HCT116 (cell line): ENCODE data around the gene NAA16. TPM values are rescaled to one million over a fixed set of nuclear protein-coding genes. Genes with fewer than 3 reads are reported as not detected.

Experiments used
- ATAC-seq: fragments of 200-7000 bp; cut with Tn5 transposase; 2 replicates; pipeline ENCODE4 v1.9.1; 2020; ENCODE audit warnings: mild to moderate bottlenecking, moderate library complexity
- BruUV-seq: library from RNA; stranded (reverse); fragments of 400-500 nt; replicated peaks from 2 replicates; lab custom pipeline; 2021; lab: Mats Ljungman, UMichigan
- CTCF ChIA-PET: fragments of 300-600 bp; sonication (Branson Sonifier 250); formaldehyde crosslinking; loops from one replicate; lab custom pipeline; 2021; ENCODE audit warnings: antibody characterized with exemption; lab: Charles Lee
- POLR2A ChIA-PET: fragments of 300-600, 350-600 bp; sonication (Branson Sonifier 250); formaldehyde crosslinking; loops from one replicate; lab custom pipeline; 2021; ENCODE audit warnings: antibody characterized with exemption; lab: Charles Lee
- RAD21 ChIA-PET, 2 experiments: fragments of 300-600 bp; sonication (Branson Sonifier 250); formaldehyde crosslinking; loops; one replicate each; lab custom pipeline; 2023; ENCODE audit warnings: low total read pairs in 2 of 2; ENCODE audit not compliant: uncharacterized antibody in 2 of 2, unreplicated experiment in 2 of 2, low non-redundant PET in 1 of 2; lab: Charles Lee
- DNase-seq: peaks from one replicate; pipeline ENCODE4 v3.0.0-alpha.2; 2010; ENCODE audit warnings: low read depth, low spot score
- H2AFZ ChIP-seq: fragments of 200-600 bp; shearing (Covaris generic), sonication (generic); 2 replicates; pipeline ENCODE4 v1.6.1; 2017; ENCODE audit warnings: low read depth, mixed run types, mixed read lengths, antibody characterized with exemption, low read length; ENCODE audit not compliant: poor library complexity, severe bottlenecking
- H3K27ac ChIP-seq: 2 replicates; pipeline ENCODE4 v1.5.1; 2012; ENCODE audit warnings: low read depth, low read length
- H3K27me3 ChIP-seq: fragments of 200-600 bp; sonication (generic); 2 replicates; pipeline ENCODE4 v1.6.1; 2016; ENCODE audit warnings: mixed run types, low read length, mixed read lengths; ENCODE audit not compliant: insufficient read depth
- H3K36me3 ChIP-seq, 2 experiments: fragments of 200-500 bp in 1 of 2; fragments of 200-600 bp in 1 of 2; sonication (Bioruptor generic) in 1 of 2; sonication (generic) in 1 of 2; 2 replicates each; pipeline versions ENCODE4 v1.5.1 to v1.6.1; 2014 to 2016; ENCODE audit warnings: low read length in 2 of 2, inconsistent platforms in 1 of 2, mixed read lengths in 1 of 2, mixed run types in 1 of 2; ENCODE audit not compliant: insufficient read depth in 2 of 2, control insufficient read depth in 1 of 2
- H3K4me1 ChIP-seq, 2 experiments: fragments of 200-600 bp in 1 of 2; sonication (generic) in 1 of 2; 2 replicates each; pipeline versions ENCODE4 v1.5.1 to v1.6.1; 2012 to 2017; ENCODE audit warnings: low read length in 2 of 2, inconsistent platforms in 1 of 2, mild to moderate bottlenecking in 1 of 2, mixed read lengths in 1 of 2, mixed run types in 1 of 2, moderate library complexity in 1 of 2; ENCODE audit not compliant: insufficient read depth in 2 of 2, control insufficient read depth in 1 of 2
- H3K4me2 ChIP-seq: fragments of 200-600 bp; sonication (generic); 2 replicates; pipeline ENCODE4 v1.6.1; 2017; ENCODE audit warnings: mixed run types, low read length, mixed read lengths
- H3K4me3 ChIP-seq, 2 experiments: fragments of 200-600 bp in 1 of 2; sonication (generic) in 1 of 2; replicated peaks in 1 of 2; 2 replicates each; pipeline ENCODE4 v1.5.1; 2011 to 2016; ENCODE audit warnings: low read length in 2 of 2, control low read depth in 1 of 2, low read depth in 1 of 2, mild to moderate bottlenecking in 1 of 2, mixed read lengths in 1 of 2, mixed run types in 1 of 2
- H3K79me2 ChIP-seq: fragments of 200-600 bp; sonication (generic); 2 replicates; pipeline ENCODE4 v1.6.1; 2017; ENCODE audit warnings: mild to moderate bottlenecking, mixed run types, low read length, moderate library complexity, mixed read lengths; ENCODE audit not compliant: insufficient read depth
- H3K9ac ChIP-seq: fragments of 200-600 bp; sonication (generic); 2 replicates; pipeline ENCODE4 v1.6.1; 2016; ENCODE audit warnings: low read length, mixed read lengths
- H3K9me2 ChIP-seq: fragments of 200-600 bp; sonication (generic), shearing (Covaris generic); 2 replicates; pipeline ENCODE4 v1.6.1; 2017; ENCODE audit warnings: mixed run types, mild to moderate bottlenecking, moderate library complexity; ENCODE audit not compliant: insufficient read depth
- H3K9me3 ChIP-seq, 2 experiments: fragments of 200-500 bp in 1 of 2; fragments of 200-600 bp in 1 of 2; sonication (Bioruptor generic) in 1 of 2; sonication (generic) in 1 of 2; 2 replicates each; pipeline ENCODE4 v1.6.1; 2014 to 2017; ENCODE audit warnings: low read length in 2 of 2, mixed read lengths in 2 of 2, inconsistent platforms in 1 of 2, low read depth in 1 of 2, mild to moderate bottlenecking in 1 of 2, mixed run types in 1 of 2, moderate library complexity in 1 of 2; ENCODE audit not compliant: control insufficient read depth in 1 of 2, insufficient read depth in 1 of 2
- H4K20me1 ChIP-seq: fragments of 200-600 bp; sonication (generic), shearing (Covaris generic); 2 replicates; pipeline ENCODE4 v1.6.1; 2017; ENCODE audit warnings: mixed run types, mild to moderate bottlenecking, moderate library complexity; ENCODE audit not compliant: insufficient read depth
- CBX3 ChIP-seq: IDR thresholded peaks from 2 replicates; pipeline ENCODE4 v1.6.1; 2012; ENCODE audit warnings: low read depth
- CEBPB ChIP-seq: IDR thresholded peaks from 2 replicates; pipeline ENCODE4 v1.6.1; 2012; ENCODE audit warnings: low read depth
- EGR1 ChIP-seq: IDR thresholded peaks from 2 replicates; pipeline ENCODE4 v1.6.1; 2012; ENCODE audit warnings: low read depth
- ELF1 ChIP-seq: IDR thresholded peaks from 2 replicates; pipeline ENCODE4 v1.6.1; 2012; ENCODE audit warnings: low read depth, borderline replicate concordance
- EZH2 ChIP-seq: fragments of 200-600 bp; sonication (generic); IDR thresholded peaks from 2 replicates; pipeline ENCODE4 v1.6.1; 2017; ENCODE audit warnings: antibody characterized with exemption, mixed run types
- FOSL1 ChIP-seq: IDR thresholded peaks from 2 replicates; pipeline ENCODE4 v1.6.1; 2012; ENCODE audit warnings: low read depth
- POLR2A ChIP-seq: IDR thresholded peaks from 2 replicates; pipeline ENCODE4 v1.7.0; 2011; ENCODE audit warnings: borderline replicate concordance; ENCODE audit not compliant: insufficient read depth, insufficient read length; ENCODE audit errors: extremely low read depth
- POLR2AphosphoS5 ChIP-seq: IDR thresholded peaks from 2 replicates; pipeline ENCODE4 v1.6.1; 2011; ENCODE audit warnings: mild to moderate bottlenecking, low read depth, low read length, moderate library complexity
- SIN3A ChIP-seq: IDR thresholded peaks from 2 replicates; pipeline ENCODE4 v1.6.1; 2012; ENCODE audit warnings: low read depth
- SRF ChIP-seq: IDR thresholded peaks from 2 replicates; pipeline ENCODE4 v1.6.1; 2012; ENCODE audit warnings: low read depth
- TCF7L2 ChIP-seq: IDR thresholded peaks from 2 replicates; pipeline ENCODE4 v1.7.0; 2011; ENCODE audit warnings: borderline replicate concordance, inconsistent platforms; ENCODE audit not compliant: insufficient read depth, insufficient read length; ENCODE audit errors: extremely low read depth
- YY1 ChIP-seq: IDR thresholded peaks from 2 replicates; pipeline ENCODE4 v1.6.1; 2011; ENCODE audit warnings: low read length, low read depth, moderate library complexity, mild to moderate bottlenecking; ENCODE audit not compliant: insufficient replicate concordance; ENCODE audit errors: extremely low read depth
- ZFX ChIP-seq: fragments of 450-650 bp; IDR thresholded peaks from 2 replicates; pipeline ENCODE4 v1.6.1; 2017
- ZNF274 ChIP-seq: fragments of 200-500 bp; sonication (Bioruptor generic); IDR thresholded peaks from 2 replicates; pipeline ENCODE4 v1.6.1; 2014; ENCODE audit warnings: mild to moderate bottlenecking, low read depth, low read length, inconsistent platforms
- intact Hi-C: fragments of 100-400 bp; cut with micrococcal nuclease; formaldehyde crosslinking; loops from 2 replicates; pipeline ENCODE4 v1.10.0; 2022
- total RNA-seq: library from RNA; stranded (reverse); gene quantifications from one replicate; pipeline ENCODE4 v1.2.1, GENCODE V29; 2021; ENCODE audit not compliant: unreplicated experiment
- TF ChIP-seq, protein P1 (sequence below), 3 experiments: fragments of 200-600 bp in 1 of 3; sonication (generic) in 1 of 3; IDR thresholded peaks in 2 of 3; conservative IDR thresholded peaks in 1 of 3; 2 replicates each; pipeline ENCODE4 v1.5.1; 2012 to 2017; ENCODE audit warnings: low read depth in 2 of 3, low read length in 2 of 3, antibody characterized with exemption in 1 of 3, borderline replicate concordance in 1 of 3, control low read depth in 1 of 3, mild to moderate bottlenecking in 1 of 3, mixed read lengths in 1 of 3, mixed run types in 1 of 3, moderate library complexity in 1 of 3; ENCODE audit not compliant: insufficient read depth in 1 of 3
- TF ChIP-seq, protein P2 (sequence below): IDR thresholded peaks from 2 replicates; pipeline ENCODE4 v1.6.1; 2012
- TF ChIP-seq, protein P3 (sequence below): IDR thresholded peaks from 2 replicates; pipeline ENCODE4 v1.6.1; 2012
- TF ChIP-seq, protein P4 (sequence below): IDR thresholded peaks from 2 replicates; pipeline ENCODE4 v1.6.1; 2012; ENCODE audit warnings: low read depth
- TF ChIP-seq, protein P5 (sequence below): IDR thresholded peaks from 2 replicates; pipeline ENCODE4 v1.6.1; 2011; ENCODE audit warnings: mild to moderate bottlenecking, low read length, moderate library complexity; ENCODE audit not compliant: insufficient replicate concordance; ENCODE audit errors: extremely low read depth

NAA16 gene
- total RNA-seq, 1 experiment from 2014 or later = 19.1 TPM

DNA sequence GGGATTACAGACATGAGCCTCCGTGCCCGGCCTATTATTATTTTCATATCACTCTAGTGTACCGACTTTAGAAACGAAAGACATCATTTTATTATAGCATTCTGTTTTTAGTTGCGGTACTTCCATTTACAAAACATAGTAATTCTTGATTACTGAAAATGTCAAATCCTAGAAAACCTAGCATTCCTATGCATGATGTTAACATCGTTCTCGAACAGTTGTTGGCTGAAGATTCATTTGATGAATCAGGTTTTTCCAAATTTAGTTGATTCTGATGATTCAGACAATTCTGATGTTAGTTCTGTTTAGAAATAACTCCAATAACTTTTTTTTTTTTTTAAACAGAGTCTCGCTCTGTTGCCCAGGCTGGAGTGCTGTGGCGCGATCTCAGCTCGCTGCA lies 36.2 kb upstream of the NAA16 start:
- Histone ChIP-seq H3K4me2 (no peak overlapping the region), H3K9me3 (0 out of 4 replicates have a peak, but pooled peaks cover 0 to 2% of the 10 kb centered on the region in 2 experiments), H3K4me1 (no peaks in the 10 kb centered on the region), H3K27me3 (no peaks in the 10 kb centered on the region), H3K9ac (no peak overlapping the region), H3K27ac (no peak overlapping the region), H2AFZ (no peak overlapping the region), H3K36me3 (no peaks in the 10 kb centered on the region), H4K20me1 (no peaks in the 10 kb centered on the region), H3K9me2 (no peaks in the 10 kb centered on the region), H3K79me2 (no peaks in the 10 kb centered on the region), H3K4me3 (no peak overlapping the region)
- DNase-seq = no peak
- no peak for TF ChIP-seq POLR2A
- TF ChIP-seq SRF = no peak
- TF ChIP-seq, protein P1, sequence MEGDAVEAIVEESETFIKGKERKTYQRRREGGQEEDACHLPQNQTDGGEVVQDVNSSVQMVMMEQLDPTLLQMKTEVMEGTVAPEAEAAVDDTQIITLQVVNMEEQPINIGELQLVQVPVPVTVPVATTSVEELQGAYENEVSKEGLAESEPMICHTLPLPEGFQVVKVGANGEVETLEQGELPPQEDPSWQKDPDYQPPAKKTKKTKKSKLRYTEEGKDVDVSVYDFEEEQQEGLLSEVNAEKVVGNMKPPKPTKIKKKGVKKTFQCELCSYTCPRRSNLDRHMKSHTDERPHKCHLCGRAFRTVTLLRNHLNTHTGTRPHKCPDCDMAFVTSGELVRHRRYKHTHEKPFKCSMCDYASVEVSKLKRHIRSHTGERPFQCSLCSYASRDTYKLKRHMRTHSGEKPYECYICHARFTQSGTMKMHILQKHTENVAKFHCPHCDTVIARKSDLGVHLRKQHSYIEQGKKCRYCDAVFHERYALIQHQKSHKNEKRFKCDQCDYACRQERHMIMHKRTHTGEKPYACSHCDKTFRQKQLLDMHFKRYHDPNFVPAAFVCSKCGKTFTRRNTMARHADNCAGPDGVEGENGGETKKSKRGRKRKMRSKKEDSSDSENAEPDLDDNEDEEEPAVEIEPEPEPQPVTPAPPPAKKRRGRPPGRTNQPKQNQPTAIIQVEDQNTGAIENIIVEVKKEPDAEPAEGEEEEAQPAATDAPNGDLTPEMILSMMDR (IDR thresholded peaks at IDR 0.05 in 2 of 3, conservative IDR thresholded peaks at IDR 0.05 in 1 of 3; ENCODE audit: borderline replicate concordance in 1 of 3, insufficient read depth in 1 of 3, low read depth in 2 of 3, low read length in 2 of 3) = no peak
- TF ChIP-seq FOSL1 = no peak
- no peak for TF ChIP-seq YY1
- TF ChIP-seq, protein P2, sequence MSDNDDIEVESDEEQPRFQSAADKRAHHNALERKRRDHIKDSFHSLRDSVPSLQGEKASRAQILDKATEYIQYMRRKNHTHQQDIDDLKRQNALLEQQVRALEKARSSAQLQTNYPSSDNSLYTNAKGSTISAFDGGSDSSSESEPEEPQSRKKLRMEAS = no peak
- TF ChIP-seq EZH2 = no peak
- no peak for TF ChIP-seq POLR2AphosphoS5
- TF ChIP-seq, protein P3, sequence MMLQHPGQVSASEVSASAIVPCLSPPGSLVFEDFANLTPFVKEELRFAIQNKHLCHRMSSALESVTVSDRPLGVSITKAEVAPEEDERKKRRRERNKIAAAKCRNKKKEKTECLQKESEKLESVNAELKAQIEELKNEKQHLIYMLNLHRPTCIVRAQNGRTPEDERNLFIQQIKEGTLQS = no peak
- TF ChIP-seq SIN3A = no peak
- TF ChIP-seq ZFX = no peak
- no peak for TF ChIP-seq ELF1
- no peak for TF ChIP-seq EGR1
- TF ChIP-seq, protein P4, sequence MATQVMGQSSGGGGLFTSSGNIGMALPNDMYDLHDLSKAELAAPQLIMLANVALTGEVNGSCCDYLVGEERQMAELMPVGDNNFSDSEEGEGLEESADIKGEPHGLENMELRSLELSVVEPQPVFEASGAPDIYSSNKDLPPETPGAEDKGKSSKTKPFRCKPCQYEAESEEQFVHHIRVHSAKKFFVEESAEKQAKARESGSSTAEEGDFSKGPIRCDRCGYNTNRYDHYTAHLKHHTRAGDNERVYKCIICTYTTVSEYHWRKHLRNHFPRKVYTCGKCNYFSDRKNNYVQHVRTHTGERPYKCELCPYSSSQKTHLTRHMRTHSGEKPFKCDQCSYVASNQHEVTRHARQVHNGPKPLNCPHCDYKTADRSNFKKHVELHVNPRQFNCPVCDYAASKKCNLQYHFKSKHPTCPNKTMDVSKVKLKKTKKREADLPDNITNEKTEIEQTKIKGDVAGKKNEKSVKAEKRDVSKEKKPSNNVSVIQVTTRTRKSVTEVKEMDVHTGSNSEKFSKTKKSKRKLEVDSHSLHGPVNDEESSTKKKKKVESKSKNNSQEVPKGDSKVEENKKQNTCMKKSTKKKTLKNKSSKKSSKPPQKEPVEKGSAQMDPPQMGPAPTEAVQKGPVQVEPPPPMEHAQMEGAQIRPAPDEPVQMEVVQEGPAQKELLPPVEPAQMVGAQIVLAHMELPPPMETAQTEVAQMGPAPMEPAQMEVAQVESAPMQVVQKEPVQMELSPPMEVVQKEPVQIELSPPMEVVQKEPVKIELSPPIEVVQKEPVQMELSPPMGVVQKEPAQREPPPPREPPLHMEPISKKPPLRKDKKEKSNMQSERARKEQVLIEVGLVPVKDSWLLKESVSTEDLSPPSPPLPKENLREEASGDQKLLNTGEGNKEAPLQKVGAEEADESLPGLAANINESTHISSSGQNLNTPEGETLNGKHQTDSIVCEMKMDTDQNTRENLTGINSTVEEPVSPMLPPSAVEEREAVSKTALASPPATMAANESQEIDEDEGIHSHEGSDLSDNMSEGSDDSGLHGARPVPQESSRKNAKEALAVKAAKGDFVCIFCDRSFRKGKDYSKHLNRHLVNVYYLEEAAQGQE = no peak
- TF ChIP-seq TCF7L2 = no peak
- no peak for TF ChIP-seq CEBPB
- TF ChIP-seq, protein P5, sequence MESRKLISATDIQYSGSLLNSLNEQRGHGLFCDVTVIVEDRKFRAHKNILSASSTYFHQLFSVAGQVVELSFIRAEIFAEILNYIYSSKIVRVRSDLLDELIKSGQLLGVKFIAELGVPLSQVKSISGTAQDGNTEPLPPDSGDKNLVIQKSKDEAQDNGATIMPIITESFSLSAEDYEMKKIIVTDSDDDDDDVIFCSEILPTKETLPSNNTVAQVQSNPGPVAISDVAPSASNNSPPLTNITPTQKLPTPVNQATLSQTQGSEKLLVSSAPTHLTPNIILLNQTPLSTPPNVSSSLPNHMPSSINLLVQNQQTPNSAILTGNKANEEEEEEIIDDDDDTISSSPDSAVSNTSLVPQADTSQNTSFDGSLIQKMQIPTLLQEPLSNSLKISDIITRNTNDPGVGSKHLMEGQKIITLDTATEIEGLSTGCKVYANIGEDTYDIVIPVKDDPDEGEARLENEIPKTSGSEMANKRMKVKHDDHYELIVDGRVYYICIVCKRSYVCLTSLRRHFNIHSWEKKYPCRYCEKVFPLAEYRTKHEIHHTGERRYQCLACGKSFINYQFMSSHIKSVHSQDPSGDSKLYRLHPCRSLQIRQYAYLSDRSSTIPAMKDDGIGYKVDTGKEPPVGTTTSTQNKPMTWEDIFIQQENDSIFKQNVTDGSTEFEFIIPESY = no peak
- TF ChIP-seq ZNF274 = no peak
- TF ChIP-seq CBX3 = no peak
- ChIA-PET RAD21 (no interaction called here), POLR2A (no interaction called here), CTCF (no interaction called here)
- intact Hi-C loops = no loop called here
- ATAC-seq = no peak
- BruUV-seq = no TSS peak
